GM18526 (cell line): ENCODE measurements around the gene NDUFV1.

Source experiments
- POLR2A ChIP-seq: IDR thresholded peaks from 3 replicates; pipeline ENCODE4 v1.6.1; 2011; ENCODE audit not compliant: insufficient read length; ENCODE audit errors: extremely low read depth

Gene NDUFV1

DNA sequence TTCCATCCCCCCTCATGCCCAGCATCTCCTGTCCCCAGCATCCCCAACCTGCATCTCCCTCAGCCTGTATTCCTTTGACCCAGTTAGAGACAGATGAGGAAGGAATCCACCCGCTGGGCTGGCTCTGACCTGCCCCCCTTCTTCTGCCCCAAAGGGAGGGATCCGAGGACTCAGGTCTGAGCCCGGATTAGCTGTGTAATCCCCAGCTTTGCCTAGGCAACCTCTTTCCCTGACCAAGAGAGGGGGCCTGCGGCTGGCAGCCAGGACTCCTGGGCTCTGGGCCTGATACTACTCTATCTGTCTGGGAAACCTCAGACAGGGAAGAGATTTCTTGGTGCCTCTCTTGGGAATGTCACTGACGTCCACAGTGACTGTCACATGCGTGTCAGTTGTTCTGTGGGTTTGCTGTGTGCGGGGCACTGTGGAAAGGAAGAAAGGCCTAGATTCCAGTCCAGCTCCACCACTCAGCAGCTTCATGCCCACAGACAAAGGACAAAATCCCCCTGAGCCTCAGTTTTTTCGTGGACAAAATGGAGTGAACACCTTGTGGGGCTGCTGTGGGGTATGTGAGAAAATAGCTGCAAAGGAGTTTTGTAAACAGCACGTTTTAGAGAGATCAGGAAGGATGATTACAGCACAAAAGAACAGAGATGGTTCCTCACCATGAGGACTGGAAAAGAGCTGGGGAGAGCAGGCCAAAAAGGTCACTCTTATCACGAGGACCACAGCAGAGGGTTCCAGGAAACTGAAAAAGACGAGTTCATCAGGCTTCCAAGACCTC, 1.3 kb upstream of the NDUFV1 start:
- no peak for TF ChIP-seq POLR2A

DNA sequence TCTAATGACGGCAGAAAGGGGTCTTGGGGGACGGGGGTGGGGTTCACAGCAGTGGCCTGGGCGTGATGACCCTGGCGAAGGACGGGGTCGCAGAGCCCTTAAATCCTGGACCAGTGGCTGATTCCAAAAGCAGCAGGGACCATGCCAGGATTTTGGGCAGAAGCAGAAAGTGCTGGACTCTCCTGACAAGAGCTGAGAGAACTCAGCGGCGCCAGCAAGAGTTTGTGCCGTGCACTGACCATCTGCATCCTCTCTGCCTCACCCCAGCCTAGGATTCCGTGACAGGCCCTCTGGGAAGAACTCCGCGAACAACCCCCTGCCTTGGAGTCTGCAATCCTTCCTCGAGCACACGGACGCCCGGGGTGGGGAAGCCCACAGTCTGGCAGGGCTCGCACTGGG, 644 bp upstream of the NDUFV1 start:
- TF ChIP-seq POLR2A, result no peak

DNA sequence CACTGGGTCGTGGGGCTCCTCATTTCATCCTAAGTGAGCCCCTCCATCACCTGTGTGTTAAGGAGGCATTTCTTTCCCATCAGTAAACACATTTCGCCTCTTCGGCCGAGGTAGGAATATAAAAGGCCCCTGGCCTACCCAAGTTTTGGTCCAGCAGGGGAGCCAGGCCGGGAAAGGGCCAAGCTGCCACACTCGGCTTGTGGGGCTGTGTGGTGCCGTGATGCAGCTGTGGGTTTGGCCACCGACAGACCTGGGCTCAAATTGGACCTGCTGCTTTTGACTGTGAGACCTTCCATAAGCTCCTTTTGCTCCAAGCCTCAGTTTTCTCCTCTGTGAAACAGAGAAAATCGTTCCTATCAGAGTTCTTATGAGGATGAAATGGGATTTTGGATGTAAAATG, 771 bp downstream of the NDUFV1 start:
- TF ChIP-seq POLR2A, result no peak

DNA sequence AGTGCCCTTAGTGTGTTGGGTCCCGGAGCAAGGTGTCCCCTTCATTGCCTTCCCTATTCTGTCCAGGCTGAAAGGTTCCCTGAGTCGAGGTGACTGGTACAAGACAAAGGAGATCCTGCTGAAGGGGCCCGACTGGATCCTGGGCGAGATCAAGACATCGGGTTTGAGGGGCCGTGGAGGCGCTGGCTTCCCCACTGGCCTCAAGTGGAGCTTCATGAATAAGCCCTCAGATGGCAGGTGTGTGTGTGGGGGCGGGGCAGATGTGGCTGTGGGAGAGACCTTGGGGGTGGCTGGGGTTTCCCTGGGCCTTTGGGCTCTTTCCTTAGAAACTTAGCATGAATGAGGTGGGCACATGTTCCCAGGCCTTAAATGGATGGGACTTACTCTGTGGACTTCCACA, 1.8 kb downstream of the NDUFV1 start:
- TF ChIP-seq POLR2A, result no peak

DNA sequence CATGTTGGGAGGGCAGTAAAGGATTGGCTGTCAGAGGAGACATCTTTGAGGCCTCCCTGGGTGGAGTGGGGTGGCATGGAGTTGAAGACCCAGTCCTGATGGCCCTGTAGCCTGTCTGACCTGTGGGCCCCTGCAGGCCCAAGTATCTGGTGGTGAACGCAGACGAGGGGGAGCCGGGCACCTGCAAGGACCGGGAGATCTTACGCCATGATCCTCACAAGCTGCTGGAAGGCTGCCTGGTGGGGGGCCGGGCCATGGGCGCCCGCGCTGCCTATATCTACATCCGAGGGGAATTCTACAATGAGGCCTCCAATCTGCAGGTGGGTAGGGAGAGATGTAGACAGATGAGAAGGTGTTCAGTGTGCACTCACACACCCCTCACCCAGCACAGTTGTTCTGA, 2.6 kb downstream of the NDUFV1 start:
- no peak for TF ChIP-seq POLR2A

DNA sequence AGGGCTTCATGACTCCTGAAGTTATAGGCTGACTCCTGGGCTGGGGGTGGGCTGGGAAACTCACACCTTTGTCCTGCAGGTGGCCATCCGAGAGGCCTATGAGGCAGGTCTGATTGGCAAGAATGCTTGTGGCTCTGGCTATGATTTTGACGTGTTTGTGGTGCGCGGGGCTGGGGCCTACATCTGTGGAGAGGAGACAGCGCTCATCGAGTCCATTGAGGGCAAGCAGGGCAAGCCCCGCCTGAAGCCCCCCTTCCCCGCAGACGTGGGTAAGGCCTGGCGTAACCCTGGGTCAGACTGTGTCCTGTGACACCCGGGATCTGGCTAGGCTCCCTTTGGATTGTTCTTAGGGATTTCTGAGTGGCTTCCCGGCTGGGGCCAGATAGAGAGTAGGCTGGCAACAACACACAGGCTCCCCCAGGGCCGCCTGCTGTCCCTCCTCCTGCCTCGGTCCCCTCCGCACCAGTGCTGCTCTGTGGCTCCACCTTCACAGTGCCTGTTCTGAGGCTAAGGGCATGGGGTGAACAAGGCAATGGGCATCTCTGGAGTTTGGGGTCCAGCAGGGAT, 3.6 kb downstream of the NDUFV1 start:
- no peak for TF ChIP-seq POLR2A

DNA sequence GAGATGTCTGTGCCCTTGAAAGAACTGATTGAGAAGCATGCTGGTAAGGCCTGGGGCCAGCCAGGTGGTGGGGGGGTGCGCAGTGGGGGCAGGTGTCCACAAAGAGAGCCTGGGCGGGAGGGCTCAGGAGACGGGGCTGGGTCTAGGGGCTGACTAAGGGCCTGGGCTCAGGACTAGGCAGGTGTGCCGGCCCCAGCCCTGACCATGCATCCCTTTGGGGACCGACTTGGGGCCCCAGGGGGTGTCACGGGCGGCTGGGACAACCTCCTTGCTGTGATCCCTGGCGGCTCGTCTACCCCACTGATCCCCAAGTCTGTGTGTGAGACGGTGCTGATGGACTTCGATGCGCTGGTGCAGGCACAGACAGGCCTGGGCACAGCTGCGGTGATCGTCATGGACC, 4.4 kb downstream of the NDUFV1 start:
- no peak for TF ChIP-seq POLR2A

DNA sequence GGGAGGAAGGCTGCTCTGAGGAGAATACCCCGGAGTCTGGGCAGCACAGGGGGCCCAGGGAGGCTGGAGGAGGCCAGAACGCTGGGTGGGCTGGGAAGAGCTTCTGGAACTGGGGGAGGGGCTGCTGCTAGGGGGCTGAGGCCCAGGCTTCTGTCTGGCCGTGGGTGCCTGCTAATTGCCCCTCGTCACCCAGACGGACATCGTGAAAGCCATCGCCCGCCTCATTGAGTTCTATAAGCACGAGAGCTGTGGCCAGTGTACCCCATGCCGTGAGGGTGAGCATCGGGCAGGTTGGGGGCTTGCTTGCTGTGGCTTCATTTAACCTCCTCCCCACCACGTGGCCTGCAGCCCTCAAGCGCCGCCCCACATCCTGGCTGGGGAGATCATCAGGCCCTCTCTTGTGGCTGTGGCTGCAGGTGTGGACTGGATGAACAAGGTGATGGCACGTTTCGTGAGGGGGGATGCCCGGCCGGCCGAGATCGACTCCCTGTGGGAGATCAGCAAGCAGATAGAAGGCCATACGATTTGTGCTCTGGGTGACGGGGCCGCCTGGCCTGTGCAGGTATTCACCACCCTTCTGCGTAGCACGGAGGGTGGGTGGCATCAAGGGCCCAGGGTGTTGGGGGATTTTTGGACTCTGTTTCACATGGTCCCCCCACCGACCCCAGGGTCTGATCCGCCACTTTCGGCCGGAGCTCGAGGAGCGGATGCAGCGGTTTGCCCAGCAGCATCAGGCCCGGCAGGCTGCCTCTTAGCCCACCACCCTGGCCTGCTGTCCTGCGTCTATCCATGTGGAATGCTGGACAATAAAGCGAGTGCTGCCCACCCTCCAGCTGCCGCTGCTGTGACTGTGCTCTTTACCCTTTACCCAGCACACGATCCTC, 5.2 kb downstream of the NDUFV1 start:
- no peak for TF ChIP-seq POLR2A

DNA sequence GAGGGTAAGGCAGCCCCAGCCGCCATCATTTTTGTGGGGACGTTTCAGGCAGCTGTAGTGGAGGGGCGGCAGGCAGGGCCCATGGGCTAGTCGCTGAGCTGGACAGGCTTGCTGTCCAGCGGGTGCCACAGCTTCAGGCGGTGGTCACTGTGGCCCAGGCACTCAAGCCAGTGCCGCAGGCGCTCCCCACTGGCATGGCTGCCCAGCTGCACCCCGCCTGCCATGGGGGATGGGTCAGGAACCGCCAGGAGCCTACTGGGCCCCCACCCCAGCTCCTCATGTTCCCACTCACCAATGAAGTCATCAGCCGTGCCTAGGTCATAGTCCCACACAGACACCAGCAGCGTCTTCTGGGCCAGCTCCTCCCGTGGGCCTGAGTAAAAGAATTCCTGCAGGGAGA, 6.0 kb downstream of the NDUFV1 start:
- no peak for TF ChIP-seq POLR2A

DNA sequence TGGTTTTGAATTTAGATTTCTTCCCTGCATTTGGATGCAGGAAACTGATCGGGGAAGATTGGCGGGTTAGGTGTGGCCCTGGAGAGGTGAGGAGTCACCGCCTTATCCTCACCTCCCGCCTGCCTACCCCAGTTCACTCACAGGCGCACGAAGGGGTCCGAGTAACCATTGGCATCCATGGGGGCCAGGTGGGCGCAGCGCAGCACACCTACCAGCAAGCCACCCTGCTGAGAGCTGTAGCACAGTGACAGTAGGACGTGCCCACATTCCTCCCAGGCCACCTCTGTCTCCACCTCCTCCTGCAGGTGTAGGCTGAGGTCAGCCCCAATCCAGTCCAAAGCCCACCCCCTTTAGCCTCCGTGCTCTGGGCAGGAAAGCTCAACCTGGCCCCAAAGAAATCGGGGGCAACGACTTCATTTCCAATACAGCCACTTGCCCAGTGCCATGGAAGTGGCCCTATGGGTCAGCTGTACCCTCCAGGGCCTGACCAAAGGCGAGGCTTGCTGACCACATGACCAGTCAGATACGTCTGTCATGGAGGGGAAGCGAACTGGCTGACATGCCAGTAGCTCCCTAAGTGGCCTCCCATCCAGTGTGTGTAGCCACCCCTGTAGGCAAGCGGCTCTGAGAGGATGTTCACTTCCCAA, 6.7 kb downstream of the NDUFV1 start:
- no peak for TF ChIP-seq POLR2A

DNA sequence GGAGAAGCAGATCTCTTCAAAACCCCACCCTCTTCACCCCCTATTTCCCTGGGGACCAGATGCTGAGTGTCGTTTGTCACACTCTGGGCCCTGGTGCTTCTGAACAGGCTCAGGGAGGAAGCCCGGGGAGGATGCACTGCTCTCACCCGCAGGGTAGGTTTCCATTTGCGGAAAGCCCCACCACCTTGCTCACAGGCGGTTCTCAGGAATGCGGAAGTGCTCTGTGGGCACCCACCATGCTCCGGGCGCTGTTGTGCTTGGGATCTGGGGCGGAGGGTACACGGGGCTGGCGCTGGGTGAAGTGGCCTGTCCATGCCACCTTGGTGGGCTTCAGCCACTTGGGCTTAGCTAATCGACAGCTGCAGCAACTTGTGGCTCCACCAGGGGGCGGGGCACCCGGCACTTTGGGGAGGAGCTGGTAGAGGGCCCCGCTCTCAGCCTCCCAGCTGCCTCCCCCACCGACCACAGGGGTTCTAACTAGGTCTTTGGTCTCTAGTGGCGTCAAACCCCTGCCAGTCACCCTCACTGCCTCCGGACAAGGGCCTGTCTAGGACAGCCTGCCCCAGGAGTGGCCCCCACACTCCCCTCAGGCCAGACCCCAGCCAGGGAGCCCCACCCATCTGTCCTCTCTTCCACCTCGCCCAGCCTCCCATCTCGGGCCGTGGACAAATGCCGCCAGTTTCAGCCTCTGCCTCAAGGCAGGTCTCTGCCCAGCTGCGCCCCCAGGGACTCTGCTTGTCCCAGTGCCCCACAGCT, 7.4 kb downstream of the NDUFV1 start:
- TF ChIP-seq POLR2A, result peak; percentile 54

DNA sequence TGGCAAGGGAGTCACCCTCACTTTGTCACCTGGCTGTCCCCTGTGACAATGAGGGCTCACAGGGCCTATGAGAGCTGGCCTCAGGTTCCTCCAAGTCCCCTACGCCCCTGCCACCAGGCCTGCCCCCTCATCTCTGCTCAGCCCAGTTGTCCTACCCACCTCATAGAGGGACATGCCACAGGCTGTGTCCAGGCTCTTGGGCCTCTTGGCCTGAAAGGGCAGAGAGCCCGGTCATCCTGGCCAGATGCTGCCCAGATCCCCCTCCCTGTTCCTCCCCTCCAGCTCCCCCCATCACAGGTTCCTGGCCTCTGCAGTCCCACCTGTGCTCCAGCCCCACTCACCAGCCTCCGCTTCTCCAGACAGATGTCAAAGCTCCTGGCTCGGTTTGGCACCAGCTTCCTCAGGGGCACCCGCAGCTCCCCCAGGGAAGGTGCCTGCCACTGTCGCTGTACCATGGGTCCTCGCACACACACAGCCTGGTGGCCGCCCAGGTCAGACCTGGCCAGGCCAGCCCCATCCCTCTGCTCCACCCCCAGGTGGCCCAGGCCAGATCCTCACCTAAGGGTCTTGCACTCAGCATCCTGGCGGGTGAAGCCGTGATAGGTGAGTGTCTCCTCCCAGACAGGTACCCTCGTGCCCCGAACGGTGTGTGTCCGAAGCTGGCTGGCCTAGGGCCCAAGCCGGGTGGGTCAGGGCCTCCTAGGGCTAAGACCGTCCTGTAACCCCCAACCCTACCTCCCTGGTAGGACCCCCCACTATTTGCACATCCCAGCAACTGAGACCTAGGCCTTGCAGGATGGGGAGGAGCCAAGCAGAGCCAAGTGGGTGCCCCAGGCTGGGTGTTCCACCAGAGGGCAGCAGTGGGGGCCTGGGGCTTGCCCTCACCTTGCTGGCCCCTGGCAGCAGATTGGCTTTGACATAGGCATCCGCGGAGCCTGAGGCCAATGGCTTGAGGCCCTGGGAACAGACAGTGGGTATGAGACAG, 8.3 kb downstream of the NDUFV1 start:
- no peak for TF ChIP-seq POLR2A

DNA sequence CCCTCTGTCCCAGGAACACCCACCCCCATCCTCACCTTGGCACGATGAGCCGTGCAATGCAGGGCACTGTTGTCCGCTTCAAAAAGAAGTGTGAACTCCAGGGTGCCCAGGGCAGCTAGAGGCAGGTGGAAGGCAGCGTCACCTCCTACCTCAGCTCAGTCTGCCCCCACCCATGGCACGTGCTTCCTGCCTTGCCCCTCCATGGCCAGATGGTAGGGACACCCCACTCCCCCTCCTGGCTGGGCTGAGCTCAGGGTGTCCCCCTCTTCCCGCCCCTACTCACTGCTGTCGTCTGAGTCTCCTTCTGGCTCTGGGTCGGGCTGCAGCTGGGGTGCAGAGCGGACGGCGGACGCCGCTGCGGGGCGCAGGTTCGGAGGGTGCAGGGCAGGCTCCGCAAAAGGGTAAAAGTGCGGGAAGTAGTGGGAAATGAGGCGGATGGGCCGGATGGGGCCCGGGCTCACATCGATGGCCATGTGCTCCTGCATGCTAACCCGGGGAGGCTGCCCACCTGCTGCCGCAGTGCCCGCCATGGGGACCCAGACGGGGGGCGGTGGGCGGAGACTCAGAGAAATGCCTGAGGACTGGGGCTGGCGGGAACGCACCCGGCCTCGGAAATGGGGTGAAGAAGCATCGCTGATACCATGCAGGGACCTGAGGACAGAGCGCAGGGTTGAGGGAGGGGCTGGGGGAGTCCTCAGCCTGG, 9.1 kb downstream of the NDUFV1 start:
- TF ChIP-seq POLR2A, result no peak
